GM18507 (cell line): ENCODE measurements around the gene RNF150.

Experiments
- DNase-seq: peaks from one replicate; pipeline ENCODE4 v3.0.0; 2011; ENCODE audit warnings: low read depth; ENCODE audit not compliant: insufficient read length; ENCODE audit errors: extremely low spot score
- FAIRE-seq: peaks from 2 replicates; lab custom pipeline; 2011; peaks lifted over from hg19 to GRCh38; lab: Jason Lieb, UNC

Gene RNF150

DNA sequence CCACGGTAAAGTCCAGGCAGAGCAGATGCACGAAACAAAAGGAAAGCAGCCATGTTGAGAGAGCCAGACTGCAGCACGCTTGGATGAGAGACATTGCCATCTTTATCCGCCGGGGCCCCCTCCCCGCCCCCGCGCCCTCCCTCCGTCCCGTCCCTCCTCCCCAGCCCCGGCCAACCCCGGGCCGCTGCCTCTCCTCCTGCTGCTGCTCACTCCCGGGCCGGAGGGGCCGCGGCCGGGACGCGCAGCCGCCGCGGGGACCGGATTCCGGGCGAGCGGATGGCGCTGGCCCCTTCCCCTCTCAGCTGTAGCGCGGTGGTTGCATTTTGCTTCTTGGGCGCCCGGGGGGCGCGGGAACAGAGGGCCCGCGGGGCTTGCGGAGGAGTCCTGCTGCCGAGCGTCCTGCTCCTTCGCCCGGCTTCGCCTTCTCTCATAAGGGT lies 542 bp downstream of the RNF150 start:
- no peak for DNase-seq
- no peak for FAIRE-seq

- FAIRE-seq (no peak), DNase-seq (no peak)
These were observed 1.1 kb downstream of the RNF150 start for GRCh38 chr4:141132072-141132708.

DNA sequence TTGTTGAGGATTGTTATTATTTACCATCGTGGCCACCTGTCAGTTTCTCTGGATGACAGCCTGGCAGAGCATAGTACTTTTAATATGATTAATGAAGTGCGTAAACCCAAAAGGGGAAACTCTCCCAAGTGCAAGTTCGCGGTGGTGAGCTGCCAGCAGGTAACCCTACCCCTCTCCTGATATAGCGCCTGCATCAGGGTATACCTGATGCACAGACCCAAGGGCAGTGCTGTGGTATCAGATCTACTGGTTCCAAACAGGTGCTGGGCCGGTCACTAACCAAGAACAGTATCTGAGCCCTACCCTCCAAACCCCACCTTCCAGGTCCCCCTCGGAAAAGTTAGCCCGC lies 1.6 kb downstream of the RNF150 start:
- DNase-seq (no peak), FAIRE-seq (no peak)

GRCh38 chr4:141130947-141131605 lies 2.2 kb downstream of the RNF150 start:
- DNase-seq = no peak
- no peak for FAIRE-seq

DNA sequence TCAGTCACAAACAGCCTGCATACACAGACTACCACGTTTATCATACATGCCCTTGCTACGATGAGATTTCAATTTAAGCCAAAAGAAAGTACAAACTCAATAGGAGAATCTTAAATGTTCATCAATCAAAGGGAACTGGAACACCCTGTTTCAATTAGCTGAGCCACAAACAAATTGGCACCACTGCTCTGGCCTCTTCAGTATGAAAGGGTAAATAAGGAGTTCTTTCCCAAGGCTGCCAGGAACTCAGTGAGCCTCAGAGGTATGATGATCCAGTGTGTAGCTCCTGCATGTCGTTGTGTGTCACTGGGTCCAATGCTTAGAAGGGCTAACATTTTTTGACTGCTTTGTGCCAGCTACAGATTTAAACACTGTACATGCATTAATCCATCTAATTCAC lies 5.4 kb downstream of the RNF150 start:
- no peak for DNase-seq
- FAIRE-seq = no peak

DNA sequence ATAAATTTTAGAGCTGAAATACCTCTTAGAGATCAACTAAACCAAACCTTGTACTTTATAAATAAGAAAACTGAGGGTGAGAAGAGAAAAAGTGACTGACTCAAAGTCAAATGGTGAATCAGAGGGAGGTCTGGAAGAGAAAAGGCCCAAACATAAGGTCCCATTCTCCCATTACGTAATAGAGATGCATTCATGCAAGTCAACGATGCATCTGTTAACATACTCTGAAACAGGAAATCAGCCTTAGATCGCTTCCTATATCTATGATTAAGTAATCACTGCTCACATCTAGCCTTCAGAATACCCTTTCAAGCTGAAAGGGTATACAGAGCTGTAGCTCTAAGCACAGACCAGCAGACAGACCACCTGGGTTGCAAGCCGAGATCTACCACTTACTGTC lies 6.5 kb downstream of the RNF150 start:
- DNase-seq (no peak), FAIRE-seq (no peak)

GRCh38 chr4:141124224-141124623 lies 9.0 kb downstream of the RNF150 start:
- no peak for FAIRE-seq
- no peak for DNase-seq

DNA sequence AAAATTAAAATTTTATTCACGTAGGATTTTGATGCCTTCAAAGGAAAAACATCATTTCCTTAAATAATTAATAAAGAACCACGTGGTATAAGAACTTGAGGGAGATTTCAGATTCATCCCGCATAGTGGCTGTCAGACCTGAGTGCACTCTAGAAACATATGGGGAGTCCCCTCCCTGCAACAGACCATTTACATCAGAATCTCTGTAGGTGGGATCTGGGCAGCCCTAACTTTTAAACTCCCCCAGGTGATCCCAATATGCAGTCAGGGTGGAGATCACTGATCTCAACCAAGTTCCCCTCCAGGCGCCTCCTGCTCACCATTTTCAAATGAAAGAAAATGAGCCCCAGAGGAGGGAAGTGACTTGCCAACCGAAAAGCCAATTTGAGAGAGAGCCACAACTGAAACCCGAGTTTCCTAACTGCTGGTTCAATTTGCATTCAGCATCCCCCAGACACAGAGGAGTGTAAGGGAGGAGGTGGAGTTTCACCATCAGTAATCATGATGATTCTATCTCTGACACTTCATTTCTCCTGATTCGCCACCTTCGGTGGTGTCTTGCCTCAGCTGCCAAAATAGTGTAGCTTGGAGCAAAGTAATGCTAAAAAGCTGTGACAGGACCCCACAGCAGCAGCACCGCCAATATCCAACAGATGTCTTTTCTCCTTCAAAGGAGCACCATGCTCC lies 11.4 kb downstream of the RNF150 start:
- no peak for DNase-seq
- no peak for FAIRE-seq

GRCh38 chr4:141121101-141121500 lies 12.2 kb downstream of the RNF150 start:
- DNase-seq = no peak
- FAIRE-seq = no peak

GRCh38 chr4:141120036-141120593 lies 13.2 kb downstream of the RNF150 start:
- FAIRE-seq = no peak
- DNase-seq = no peak

- no peak for FAIRE-seq
These were observed 14.2 kb downstream of the RNF150 start for GRCh38 chr4:141119071-141119470.

GRCh38 chr4:141118381-141118780 lies 14.9 kb downstream of the RNF150 start:
- FAIRE-seq (no peak), DNase-seq (no peak)

More at GRCh38 chr4:141119071-141119470, 14.2 kb downstream of the RNF150 start:
- no peak for DNase-seq

- DNase-seq (no peak), FAIRE-seq (no peak)
These were observed 15.3 kb downstream of the RNF150 start for GRCh38 chr4:141117935-141118334.

GRCh38 chr4:141109983-141110382 lies 23.3 kb downstream of the RNF150 start:
- FAIRE-seq (no peak), DNase-seq (no peak)

GRCh38 chr4:141107927-141108326 lies 25.3 kb downstream of the RNF150 start:
- no peak for DNase-seq
- no peak for FAIRE-seq

DNA sequence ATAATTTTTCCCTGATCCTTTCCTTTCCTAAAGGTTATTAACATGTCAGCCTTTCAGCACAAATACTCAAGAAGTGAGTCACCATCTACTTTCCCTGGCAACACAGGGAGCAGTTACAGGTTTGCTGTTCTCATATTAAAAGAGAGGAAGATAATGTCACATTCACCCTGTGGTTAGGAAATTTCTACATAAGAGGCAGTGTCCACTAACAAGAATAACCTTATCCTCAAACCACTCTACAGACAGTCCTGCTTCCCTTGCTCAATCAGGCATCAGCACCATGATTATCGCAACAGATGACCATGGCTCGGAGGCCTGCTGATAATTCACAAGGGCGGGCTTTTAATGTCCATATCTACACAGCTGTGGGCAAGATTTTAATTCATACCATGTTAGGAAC lies 30.9 kb downstream of the RNF150 start:
- DNase-seq = no peak
- FAIRE-seq = no peak

DNA sequence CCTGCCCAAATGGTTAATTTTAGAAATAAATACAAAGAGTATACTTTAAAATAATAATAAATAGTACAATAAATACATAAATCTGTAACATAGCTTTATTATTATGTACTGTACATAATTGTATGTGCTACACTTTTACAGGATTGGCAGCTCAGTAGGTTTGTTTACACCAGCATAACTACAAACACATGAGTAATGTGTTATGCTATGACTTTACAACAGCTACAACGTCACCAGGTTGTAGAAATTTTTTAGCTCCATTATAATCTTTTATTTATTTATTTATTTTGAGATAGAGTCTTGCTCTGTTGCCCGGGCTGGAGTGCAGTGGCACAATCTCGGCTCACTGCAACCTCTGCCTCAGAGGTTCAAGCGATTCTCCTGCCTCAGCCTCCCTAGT lies 31.8 kb downstream of the RNF150 start:
- no peak for DNase-seq
- FAIRE-seq = no peak

- DNase-seq (no peak), FAIRE-seq (no peak)
These were observed 33.9 kb downstream of the RNF150 start for GRCh38 chr4:141099326-141099725.

GRCh38 chr4:141098163-141098562 lies 35.1 kb downstream of the RNF150 start:
- FAIRE-seq = no peak

GRCh38 chr4:141090473-141090872 lies 42.8 kb downstream of the RNF150 start:
- no peak for FAIRE-seq
- DNase-seq = no peak

More at GRCh38 chr4:141098163-141098562, 35.1 kb downstream of the RNF150 start:
- DNase-seq = no peak
